ENCODE data around the gene ARHGAP31.
A peak's percentile ranks its signal among the peaks of the same experiment; 100 is the strongest.

ARHGAP31 gene

DNA sequence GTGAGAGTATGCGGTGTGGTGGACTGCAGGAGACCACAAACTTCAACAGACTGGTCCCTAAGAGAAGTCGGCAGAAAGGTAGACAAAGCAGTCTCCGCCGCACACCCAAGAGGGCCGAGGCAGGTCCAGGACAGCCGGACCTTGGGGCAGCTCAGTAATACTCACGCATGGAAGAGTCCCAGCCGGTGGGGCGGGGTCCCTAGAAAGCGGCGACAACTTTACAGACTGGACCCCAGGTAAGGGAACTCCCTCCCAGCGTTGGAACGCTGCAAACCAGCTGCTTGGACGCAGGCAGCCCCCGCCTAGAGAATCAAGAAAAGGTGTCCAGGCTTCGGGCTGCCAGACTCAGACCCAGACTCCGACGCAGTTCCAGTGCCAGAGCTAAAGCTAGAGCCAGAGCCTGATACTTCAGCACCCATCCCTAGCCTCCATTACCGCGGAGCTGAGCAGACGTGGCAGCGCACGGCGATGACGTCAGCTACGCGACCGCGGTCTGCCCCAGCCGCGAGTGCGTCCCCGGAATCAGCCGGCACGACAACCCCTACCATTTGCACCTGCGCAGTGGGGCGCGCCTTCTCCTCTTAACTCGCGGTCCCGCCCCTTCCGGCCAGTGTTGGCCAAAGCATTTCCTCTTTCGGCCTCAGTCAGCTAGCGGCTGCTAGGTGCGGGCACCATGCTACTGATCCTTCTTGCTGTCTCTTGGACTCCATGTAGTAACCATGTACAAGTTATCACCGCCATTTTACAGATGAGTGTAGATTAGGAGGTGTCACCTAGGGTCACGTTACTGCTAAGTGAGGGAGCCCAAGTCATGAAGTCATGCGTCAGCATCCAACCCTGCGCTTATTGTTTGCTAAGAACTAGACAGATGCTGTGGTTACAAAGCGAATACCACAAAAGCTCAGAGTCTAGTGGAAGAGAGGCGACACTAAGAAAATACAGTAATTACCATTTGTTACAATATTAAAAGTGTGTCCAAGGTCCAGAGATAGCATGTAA is 169.3 kb downstream of the ARHGAP31 start, which contains the start of gene TMEM39A:
TSS of gene TMEM39A (minus strand) at position 445 of the 999 bp plus-strand sequence. CDS start 1,541 bp downstream, outside the sequence.
- Mint-ChIP-seq H3K4me1 (ENCODE audit: low read depth) (peaks cover 33% of the 10 kb centered on the region), H3K4me3 (peak within 1 kb of the TSS; percentile 98), H3K27me3 (ENCODE audit: low read depth) (no peaks in the 10 kb centered on the region), H3K36me3 (ENCODE audit: low read depth) (peaks cover 18% of the 10 kb centered on the region), H3K27ac (peak within 1 kb of the TSS; percentile 98), H3K9me3 (peaks cover 5% of the 10 kb centered on the region)

DNA sequence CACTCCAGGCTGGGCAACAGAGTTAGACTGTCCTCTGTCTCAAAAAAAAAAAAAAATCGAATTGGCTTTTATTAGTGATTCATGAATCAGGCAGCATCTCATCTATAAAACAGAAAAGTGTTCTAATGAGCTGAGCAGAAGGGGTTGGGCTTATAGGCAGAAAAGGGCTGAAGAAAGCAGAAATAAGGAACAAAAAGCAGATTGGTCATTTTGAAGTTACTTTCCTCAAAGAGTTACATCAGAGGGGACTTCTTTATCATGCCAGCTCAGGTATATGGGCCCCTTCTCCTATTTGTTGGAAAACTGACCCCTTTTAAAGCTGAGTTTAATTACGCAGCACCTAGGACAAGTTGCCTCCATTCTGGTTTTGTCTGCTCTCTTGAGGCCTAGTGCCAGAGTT is 173.9 kb downstream of the ARHGAP31 start:
- H3K27me3 Mint-ChIP-seq (ENCODE audit: low read depth), result no peaks in the 10 kb centered on the region
- H3K9me3 Mint-ChIP-seq, result peaks cover 5% of the 10 kb centered on the region
- peak overlapping the region; percentile 88 for H3K27ac Mint-ChIP-seq
- H3K36me3 Mint-ChIP-seq (ENCODE audit: low read depth), result peaks cover 18% of the 10 kb centered on the region
- H3K4me3 Mint-ChIP-seq, result peak overlapping the region; percentile 94
- H3K4me1 Mint-ChIP-seq (ENCODE audit: low read depth), result peaks cover 38% of the 10 kb centered on the region

DNA sequence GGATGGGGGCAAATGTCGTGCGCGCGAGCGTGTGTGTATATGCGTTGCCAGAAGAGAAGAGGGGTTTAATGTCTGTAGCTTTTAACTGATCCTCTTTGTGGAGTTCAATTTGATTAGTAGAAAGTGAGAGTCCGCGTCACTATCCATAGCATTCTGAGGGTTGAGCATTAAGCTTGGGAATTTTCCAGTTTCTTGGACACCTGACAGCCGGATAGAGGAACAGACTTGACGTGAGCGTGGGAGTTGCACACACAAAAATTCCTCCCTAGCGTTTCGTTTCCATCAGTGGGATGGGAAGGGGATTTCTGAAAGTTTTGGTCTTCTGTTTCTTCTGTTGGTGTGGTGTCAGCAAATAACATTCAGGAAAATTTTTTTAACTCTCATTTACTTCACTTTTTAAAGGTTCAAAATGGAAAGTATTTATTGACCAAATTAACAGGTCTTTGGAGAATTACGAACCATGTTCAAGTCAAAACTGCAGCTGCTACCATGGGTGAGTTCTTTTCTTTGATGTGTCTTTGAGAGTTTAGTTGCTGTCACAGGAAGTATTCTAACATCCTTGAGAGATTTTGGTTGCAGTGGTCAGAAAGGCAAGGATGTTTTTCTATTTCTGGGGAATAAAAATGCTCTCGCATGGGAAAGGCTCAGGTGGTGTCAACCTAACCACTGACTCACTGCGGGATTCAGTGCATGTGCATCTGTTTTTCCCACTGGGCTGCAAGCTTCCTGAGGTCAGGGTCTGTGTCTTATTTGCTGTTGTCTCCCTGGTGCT is 175.4 kb downstream of the ARHGAP31 start:
- Mint-ChIP-seq H3K27ac (peak overlapping the region; percentile 88), H3K4me3 (peak overlapping the region; percentile 94), H3K9me3 (no peaks in the 10 kb centered on the region), H3K27me3 (ENCODE audit: low read depth) (no peaks in the 10 kb centered on the region), H3K4me1 (ENCODE audit: low read depth) (peaks cover 28% of the 10 kb centered on the region), H3K36me3 (ENCODE audit: low read depth) (peaks cover 15% of the 10 kb centered on the region)

Measured in T-helper 1 cell treated with Interleukin-12 subunit alpha and Interleukin-12 subunit beta and Interleukin-4 antibody, amounts not matched to agents 30 μg/mL and 1 μg/mL, for 36 hours (primary cell).